Naive thymus-derived CD4-positive, alpha-beta T cell (primary cell): Measurements from ENCODE around the gene GP9. TPM values are rescaled to one million over a fixed set of nuclear protein-coding genes. Genes with fewer than 3 reads are reported as not detected.

Source experiments
- ATAC-seq: fragments of 150-1000 bp; cut with Tn5 transposase; 2 replicates; pipeline ENCODE4 v1.10.0; 2021; ENCODE audit warnings: mild to moderate bottlenecking, moderate library complexity
- CTCF ChIA-PET: fragments of 350-600 bp; sonication (Branson Sonifier 250); formaldehyde crosslinking; loops from one replicate; lab custom pipeline; 2021; ENCODE audit warnings: antibody characterized with exemption; lab: Charles Lee
- POLR2A ChIA-PET: fragments of 350-600 bp; sonication (Branson Sonifier 250); formaldehyde crosslinking; loops from one replicate; lab custom pipeline; 2021; ENCODE audit warnings: antibody characterized with exemption, inconsistent platforms; lab: Charles Lee
- DNase-seq, 9 donors: peaks; one replicate each; pipeline versions ENCODE4 v3.0.0 to v3.0.0-alpha.2; 2020 to 2022; ENCODE audit warnings: mixed read lengths in 1 of 9
- H3K27ac ChIP-seq: one replicate; pipeline ENCODE4 v1.7.0; 2013; ENCODE audit warnings: mild to moderate bottlenecking, low read depth, low read length, moderate library complexity
- H3K27me3 ChIP-seq, 2 donors: one replicate each; pipeline ENCODE4 v1.7.0; 2013; ENCODE audit warnings: low read length in 2 of 2, mild to moderate bottlenecking in 2 of 2, moderate library complexity in 2 of 2; ENCODE audit not compliant: control insufficient read depth in 2 of 2, insufficient read depth in 2 of 2
- H3K36me3 ChIP-seq, 3 experiments: 1 replicate in 2 of 3; 2 replicates in 1 of 3; pipeline ENCODE4 v1.7.0; 2013; ENCODE audit warnings: low read length in 3 of 3, mild to moderate bottlenecking in 3 of 3, moderate library complexity in 1 of 3; ENCODE audit not compliant: insufficient read depth in 3 of 3, control insufficient read depth in 2 of 3
- H3K4me1 ChIP-seq, 2 donors: one replicate each; pipeline ENCODE4 v1.7.0; 2013; ENCODE audit warnings: low read length in 2 of 2, mild to moderate bottlenecking in 2 of 2, moderate library complexity in 1 of 2; ENCODE audit not compliant: control insufficient read depth in 2 of 2, insufficient read depth in 2 of 2
- H3K4me3 ChIP-seq: 2 replicates; pipeline ENCODE4 v1.7.0; 2013; ENCODE audit warnings: mild to moderate bottlenecking, low read length
- H3K9me3 ChIP-seq, 3 experiments: 1 replicate in 2 of 3; 2 replicates in 1 of 3; pipeline ENCODE4 v1.7.0; 2013; ENCODE audit warnings: low read length in 3 of 3; ENCODE audit not compliant: control insufficient read depth in 2 of 3
- H3K27ac Mint-ChIP-seq, 9 donors: one replicate each; pipeline ENCODE4 v1.8.0; 2020 to 2022; ENCODE audit warnings: mixed read lengths in 9 of 9, mild to moderate bottlenecking in 8 of 9, moderate library complexity in 5 of 9, inconsistent platforms in 2 of 9
- H3K27me3 Mint-ChIP-seq, 5 donors: one replicate each; pipeline ENCODE4 v1.8.0; 2021 to 2022; ENCODE audit warnings: mixed read lengths in 5 of 5, mild to moderate bottlenecking in 1 of 5
- H3K36me3 Mint-ChIP-seq, 5 donors: one replicate each; pipeline ENCODE4 v1.8.0; 2020 to 2022; ENCODE audit warnings: mixed read lengths in 5 of 5, mild to moderate bottlenecking in 3 of 5, inconsistent platforms in 1 of 5
- H3K4me1 Mint-ChIP-seq, 7 donors: one replicate each; pipeline ENCODE4 v1.8.0; 2020 to 2022; ENCODE audit warnings: mixed read lengths in 7 of 7, mild to moderate bottlenecking in 3 of 7, inconsistent platforms in 1 of 7
- H3K4me3 Mint-ChIP-seq, 10 donors: one replicate each; pipeline ENCODE4 v1.8.0; 2020 to 2022; ENCODE audit warnings: mild to moderate bottlenecking in 10 of 10, mixed read lengths in 10 of 10, moderate library complexity in 6 of 10, inconsistent platforms in 2 of 10
- H3K9me3 Mint-ChIP-seq, 11 donors: one replicate each; pipeline ENCODE4 v1.8.0; 2020 to 2022; ENCODE audit warnings: mixed read lengths in 11 of 11, mild to moderate bottlenecking in 4 of 11, inconsistent platforms in 1 of 11, moderate library complexity in 1 of 11
- intact Hi-C, 2 donors: fragments of 100-400 bp; cut with micrococcal nuclease; formaldehyde crosslinking; loops; one replicate each; pipeline ENCODE4 v1.15.1; 2023
- polyA plus RNA-seq, 2 donors: library from polyadenylated mRNA; unstranded; fragments of 300-500 nt; fragmentation: Illumina TruSeq; gene quantifications; one replicate each; pipeline ENCODE4 v1.2.3, GENCODE V29; 2021
- total RNA-seq, 6 experiments: library from RNA in 5 of 6; stranded (reverse) in 5 of 6; gene quantifications; 1 replicate in 5 of 6; 2 replicates in 1 of 6; pipeline ENCODE4 v1.2.3 and lab custom pipeline; 2021 to 2026

The GP9 gene
- total and polyA plus RNA-seq, 7 experiments from 2014 or later = 2.5 TPM; not detected in 6

- intact Hi-C loops = no loop called here
- Mint-ChIP-seq H3K27me3 (peaks cover 0 to 54% (median 9%) of the 10 kb centered on the region in 5 donors), H3K27ac (no peak overlapping the region), H3K4me1 (peaks cover 10 to 39% (median 13%) of the 10 kb centered on the region in 7 donors), H3K4me3 (peak overlapping the region in 2 of 10 donors; percentile 23 to 48), H3K9me3 (peaks cover 0 to 5% (median 0%) of the 10 kb centered on the region in 11 donors), H3K36me3 (peaks cover 0 to 6% (median 0%) of the 10 kb centered on the region in 5 donors)
- H3K4me3 ChIP-seq = no peak overlapping the region
- H3K9me3 ChIP-seq = no peaks in the 10 kb centered on the region
- POLR2A ChIA-PET = interaction anchor here (0.5 to 0.7 kb wide), 2 partner anchors 14 to 305 kb away, joined by 3 read pairs; no protein-coding TSS in a partner anchor
- peaks cover 0 to 14% of the 10 kb centered on the region in 2 donors for H3K4me1 ChIP-seq
- no peak overlapping the region for H3K27ac ChIP-seq
- no peak for DNase-seq
- ATAC-seq = no peak
- no peaks in the 10 kb centered on the region for H3K27me3 ChIP-seq
- H3K36me3 ChIP-seq = no peaks in the 10 kb centered on the region
- CTCF ChIA-PET = interaction anchor here (0.7 to 4.2 kb wide), 2 partner anchors 13 kb away, joined by 4 to 22 read pairs; no protein-coding TSS in a partner anchor
Observed at GRCh38 chr3:129040039-129040336, 20.6 kb upstream of the GP9 start.

- no peak overlapping the region for H3K27ac ChIP-seq
- H3K36me3 ChIP-seq = no peaks in the 10 kb centered on the region
- DNase-seq (no peak), ATAC-seq (no peak)
- Mint-ChIP-seq H3K27ac (peak overlapping the region in 1 of 9 donors; percentile 36), H3K4me1 (peaks cover 2 to 36% (median 11%) of the 10 kb centered on the region in 7 donors), H3K36me3 (peaks cover 0 to 6% (median 0%) of the 10 kb centered on the region in 5 donors), H3K4me3 (no peak overlapping the region), H3K9me3 (peaks cover 0 to 5% (median 0%) of the 10 kb centered on the region in 11 donors), H3K27me3 (peaks cover 0 to 56% (median 9%) of the 10 kb centered on the region in 5 donors)
- intact Hi-C loops = no loop called here
- no peaks in the 10 kb centered on the region for H3K27me3 ChIP-seq
- no peaks in the 10 kb centered on the region for H3K9me3 ChIP-seq
- peaks cover 0 to 8% of the 10 kb centered on the region in 2 donors for H3K4me1 ChIP-seq
- POLR2A ChIA-PET = interaction anchor here (0.6 to 1.0 kb wide), 2 partner anchors 11 to 24 kb away, joined by 3 read pairs; no protein-coding TSS in a partner anchor
- no peak overlapping the region for H3K4me3 ChIP-seq
- CTCF ChIA-PET = interaction anchor here (0.8 to 4.2 kb wide), 2 partner anchors 13 kb away, joined by 4 to 22 read pairs; no protein-coding TSS in a partner anchor
Observed at GRCh38 chr3:129040579-129041300, 19.8 kb upstream of the GP9 start.

- H3K27ac Mint-ChIP-seq = peak overlapping the region in 1 of 9 donors; percentile 21
- CTCF ChIA-PET = interaction anchor here (0.6 to 0.9 kb wide), 2 partner anchors 10 to 75 kb away, joined by 4 read pairs; no protein-coding TSS in a partner anchor
Observed at GRCh38 chr3:129045675-129046036, 14.9 kb upstream of the GP9 start.

GRCh38 chr3:129046037-129046731, 14.4 kb upstream of the GP9 start:
- intact Hi-C loops = no loop called here
- H3K36me3 ChIP-seq = no peaks in the 10 kb centered on the region
- DNase-seq (peak in 1 of 9 donors; percentile 16), ATAC-seq (peak; percentile 74)
- Mint-ChIP-seq H3K9me3 (peaks cover 3 to 10% (median 6%) of the 10 kb centered on the region in 11 donors), H3K4me1 (peaks cover 0 to 8% (median 4%) of the 10 kb centered on the region in 7 donors), H3K36me3 (peaks cover 5 to 11% (median 5%) of the 10 kb centered on the region in 5 donors), H3K4me3 (peak overlapping the region in 8 of 10 donors; percentile 34 to 74 (median 58)), H3K27ac (peak overlapping the region in 1 of 9 donors; percentile 9), H3K27me3 (peaks cover 0 to 52% (median 9%) of the 10 kb centered on the region in 5 donors)
- H3K9me3 ChIP-seq = no peaks in the 10 kb centered on the region
- ChIA-PET POLR2A (interaction anchor here (0.6 to 1.5 kb wide), 6 partner anchors 20 to 200 kb away, joined by 3 to 5 read pairs (median 4); partner anchors contain the start of gene RAB43), CTCF (interaction anchor here (0.6 to 1.3 kb wide), 3 partner anchors 9 to 76 kb away, joined by 3 to 4 read pairs (median 4); no protein-coding TSS in a partner anchor)
- peak overlapping the region; percentile 50 for H3K4me3 ChIP-seq
- H3K4me1 ChIP-seq = peaks cover 0 to 4% of the 10 kb centered on the region in 2 donors
- no peaks in the 10 kb centered on the region for H3K27me3 ChIP-seq
- H3K27ac ChIP-seq = no peak overlapping the region

More at GRCh38 chr3:129045675-129046036, 14.9 kb upstream of the GP9 start:
- peaks cover 3 to 10% (median 6%) of the 10 kb centered on the region in 11 donors for H3K9me3 Mint-ChIP-seq
- peaks cover 0 to 54% (median 9%) of the 10 kb centered on the region in 5 donors for H3K27me3 Mint-ChIP-seq
- peak overlapping the region in 9 of 10 donors; percentile 34 to 76 (median 70) for H3K4me3 Mint-ChIP-seq
- intact Hi-C loops = no loop called here
- ATAC-seq (peak; percentile 84), DNase-seq (peak in 7 of 9 donors; percentile 20 to 47 (median 34))
- no peaks in the 10 kb centered on the region for H3K27me3 ChIP-seq
- H3K4me3 ChIP-seq = peak overlapping the region; percentile 50
- POLR2A ChIA-PET = interaction anchor here (1.1 to 1.3 kb wide), 3 partner anchors 19 to 75 kb away, joined by 3 to 5 read pairs (median 4); partner anchors contain the start of gene RAB43
- H3K36me3 Mint-ChIP-seq = peaks cover 5 to 11% (median 5%) of the 10 kb centered on the region in 5 donors
- H3K4me1 ChIP-seq = peaks cover 0 to 4% of the 10 kb centered on the region in 2 donors
- peaks cover 0 to 8% (median 4%) of the 10 kb centered on the region in 7 donors for H3K4me1 Mint-ChIP-seq
- no peaks in the 10 kb centered on the region for H3K36me3 ChIP-seq
- H3K9me3 ChIP-seq = no peaks in the 10 kb centered on the region
- no peak overlapping the region for H3K27ac ChIP-seq

GRCh38 chr3:129046732-129047552, 13.6 kb upstream of the GP9 start:
- DNase-seq (no peak), ATAC-seq (no peak)
- H3K4me1 ChIP-seq = peaks cover 0 to 4% of the 10 kb centered on the region in 2 donors
- no peak overlapping the region for H3K27ac ChIP-seq
- Mint-ChIP-seq H3K27ac (no peak overlapping the region), H3K27me3 (peaks cover 0 to 44% (median 8%) of the 10 kb centered on the region in 5 donors), H3K4me3 (peak overlapping the region in 6 of 10 donors; percentile 34 to 72 (median 49)), H3K36me3 (peaks cover 5 to 11% (median 5%) of the 10 kb centered on the region in 5 donors), H3K4me1 (peaks cover 0 to 8% (median 4%) of the 10 kb centered on the region in 7 donors), H3K9me3 (peaks cover 3 to 10% (median 6%) of the 10 kb centered on the region in 11 donors)
- no peaks in the 10 kb centered on the region for H3K36me3 ChIP-seq
- ChIA-PET CTCF (interaction anchor here (1.3 kb wide), 1 partner anchor 20 kb away, joined by 3 read pairs; no protein-coding TSS in a partner anchor), POLR2A (interaction anchor here (0.6 to 1.5 kb wide), 8 partner anchors 19 to 199 kb away, joined by 3 to 5 read pairs (median 4); partner anchors contain the start of gene RAB43)
- no peak overlapping the region for H3K4me3 ChIP-seq
- no peaks in the 10 kb centered on the region for H3K27me3 ChIP-seq
- no peaks in the 10 kb centered on the region for H3K9me3 ChIP-seq
- intact Hi-C loops = no loop called here
